ENCODE results near the gene CEP162.

DNA sequence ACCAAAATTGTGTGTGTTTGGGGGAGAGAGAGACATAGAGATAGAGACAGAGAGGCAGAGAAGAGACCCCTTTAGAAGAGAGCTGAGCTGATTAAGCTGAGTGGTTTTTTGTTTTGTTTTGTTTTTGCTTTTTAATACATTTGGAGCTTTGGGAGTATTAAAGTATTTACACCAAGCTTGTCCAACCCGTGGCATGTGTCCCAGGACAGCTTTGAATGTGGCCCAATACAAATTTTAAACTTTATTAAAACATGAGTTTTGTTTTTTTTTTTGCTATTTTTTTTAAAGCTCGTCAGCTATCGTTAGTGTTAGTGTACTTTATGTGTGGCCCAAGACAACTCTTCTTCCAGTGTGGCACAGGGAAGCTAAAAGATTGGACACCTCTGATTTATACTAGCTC is 137.9 kb downstream of the CEP162 start:
- TF ChIP-seq, protein P1, sequence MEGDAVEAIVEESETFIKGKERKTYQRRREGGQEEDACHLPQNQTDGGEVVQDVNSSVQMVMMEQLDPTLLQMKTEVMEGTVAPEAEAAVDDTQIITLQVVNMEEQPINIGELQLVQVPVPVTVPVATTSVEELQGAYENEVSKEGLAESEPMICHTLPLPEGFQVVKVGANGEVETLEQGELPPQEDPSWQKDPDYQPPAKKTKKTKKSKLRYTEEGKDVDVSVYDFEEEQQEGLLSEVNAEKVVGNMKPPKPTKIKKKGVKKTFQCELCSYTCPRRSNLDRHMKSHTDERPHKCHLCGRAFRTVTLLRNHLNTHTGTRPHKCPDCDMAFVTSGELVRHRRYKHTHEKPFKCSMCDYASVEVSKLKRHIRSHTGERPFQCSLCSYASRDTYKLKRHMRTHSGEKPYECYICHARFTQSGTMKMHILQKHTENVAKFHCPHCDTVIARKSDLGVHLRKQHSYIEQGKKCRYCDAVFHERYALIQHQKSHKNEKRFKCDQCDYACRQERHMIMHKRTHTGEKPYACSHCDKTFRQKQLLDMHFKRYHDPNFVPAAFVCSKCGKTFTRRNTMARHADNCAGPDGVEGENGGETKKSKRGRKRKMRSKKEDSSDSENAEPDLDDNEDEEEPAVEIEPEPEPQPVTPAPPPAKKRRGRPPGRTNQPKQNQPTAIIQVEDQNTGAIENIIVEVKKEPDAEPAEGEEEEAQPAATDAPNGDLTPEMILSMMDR (IDR thresholded peaks at IDR 0.05), result no peak
- no peak for TF ChIP-seq POLR2AphosphoS5 (IDR thresholded peaks at IDR 0.05)
- TF ChIP-seq POLR2A (IDR thresholded peaks at IDR 0.05), result no peak
